Measurements from ENCODE around the gene HPF1.

HPF1 gene

DNA sequence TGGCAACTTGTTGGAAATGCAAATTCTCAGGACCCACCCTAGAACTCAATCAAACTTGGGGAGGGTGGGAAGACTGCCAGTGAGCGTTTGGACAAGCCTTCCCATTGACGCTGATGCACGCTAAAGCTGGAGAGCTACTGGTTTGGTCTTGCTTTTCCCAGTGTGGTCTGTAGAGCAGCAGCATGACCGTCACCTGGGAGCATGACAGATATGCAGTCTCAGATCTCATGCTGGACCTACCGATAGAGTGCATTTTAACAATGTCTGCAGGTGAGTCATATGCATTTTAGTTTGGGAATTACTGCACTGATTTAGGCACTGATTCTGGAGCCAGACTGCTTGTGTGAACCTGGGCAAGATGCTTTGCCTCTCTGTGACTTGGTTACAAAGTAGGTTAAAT is 27.2 kb downstream of the HPF1 start:
- no peak for DNase-seq

GRCh38 chr4:169727616-169728015 is 30.1 kb downstream of the HPF1 start:
- no peak for DNase-seq

DNA sequence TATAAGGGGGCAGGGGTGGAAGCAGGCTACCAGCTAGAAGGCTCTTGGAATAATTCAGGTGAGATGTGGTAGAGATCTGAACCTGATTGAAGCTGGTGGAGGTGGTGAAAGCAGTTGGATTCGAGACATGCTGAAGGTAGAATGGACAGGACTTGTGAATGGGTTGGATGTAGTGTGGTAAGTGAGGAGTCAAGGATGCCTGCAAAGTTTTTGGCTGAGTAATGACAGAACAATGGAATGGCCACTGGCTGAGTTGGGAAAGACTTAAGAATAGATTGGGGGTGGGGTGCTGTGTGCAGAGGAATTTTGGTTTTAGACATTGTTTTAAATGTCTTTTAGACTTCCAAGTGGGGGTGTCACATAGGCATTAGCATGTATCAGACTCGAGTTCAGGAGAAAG is 33.5 kb downstream of the HPF1 start:
- no peak for DNase-seq

DNA sequence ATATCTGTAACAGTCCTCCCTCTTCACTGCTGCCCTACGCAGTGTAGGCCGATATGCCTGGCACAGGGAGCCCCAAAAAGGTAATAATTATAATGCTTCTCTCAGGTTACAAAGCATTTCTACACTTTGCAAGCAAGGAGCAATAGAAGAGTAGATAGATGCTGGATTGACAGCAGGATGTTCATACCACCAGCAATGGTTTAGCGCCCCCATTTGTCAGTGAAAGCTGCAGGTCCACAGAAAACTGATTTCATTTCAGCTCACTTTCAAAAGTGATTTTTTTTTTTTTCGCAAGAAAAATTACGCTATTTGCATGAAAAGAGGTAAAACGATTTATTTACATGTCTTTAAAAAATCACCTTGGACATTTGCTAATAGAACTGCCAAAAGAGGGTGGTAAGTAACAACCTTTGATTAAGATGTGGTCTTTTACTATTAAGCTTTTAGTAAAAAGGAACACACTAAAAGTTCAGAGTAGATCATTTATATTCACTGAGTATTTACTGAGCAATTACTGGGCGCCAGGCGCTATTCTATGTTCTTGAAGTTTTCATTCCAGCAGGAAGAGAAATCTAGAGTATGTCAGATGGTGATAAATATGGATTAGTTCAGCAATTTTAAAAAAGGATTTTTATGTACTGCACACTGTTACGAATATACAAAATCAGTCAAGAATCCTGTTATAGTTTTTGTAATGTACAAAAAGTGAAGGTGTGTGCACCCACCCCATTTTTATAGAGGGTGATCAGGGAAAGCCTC is 34.4 kb downstream of the HPF1 start:
- no peak for DNase-seq

GRCh38 chr4:169720529-169720928 is 37.2 kb downstream of the HPF1 start:
- DNase-seq: no peak

GRCh38 chr4:169716677-169717076 is 41.1 kb downstream of the HPF1 start:
- no peak for DNase-seq

GRCh38 chr4:169715826-169716225 is 41.9 kb downstream of the HPF1 start:
- no peak for DNase-seq

- no peak for DNase-seq
These were observed 49.6 kb downstream of the HPF1 start for GRCh38 chr4:169707958-169708643.

DNA sequence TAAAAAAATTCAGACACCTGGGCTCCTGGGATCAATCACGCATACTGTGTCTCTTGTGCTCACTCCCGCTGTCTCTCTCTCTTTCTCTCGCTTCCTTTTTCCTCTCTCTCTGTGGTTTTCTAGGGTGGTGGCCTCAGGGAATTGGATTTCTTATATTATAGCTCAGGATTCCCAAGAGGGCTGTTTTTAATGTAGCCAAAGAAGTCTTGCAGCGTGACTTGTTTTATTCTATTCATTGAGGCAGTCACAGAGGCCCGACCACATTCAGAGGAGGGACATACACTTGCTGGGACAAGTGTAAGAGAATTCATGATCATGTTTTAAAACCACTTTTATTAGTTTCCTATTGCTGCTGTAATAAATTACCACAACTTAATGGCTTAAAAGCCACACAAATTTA is 59.4 kb downstream of the HPF1 start:
- DNase-seq: no peak

- DNase-seq: no peak
These were observed 67.0 kb downstream of the HPF1 start for GRCh38 chr4:169690787-169691186.

- no peak for DNase-seq
These were observed 68.1 kb downstream of the HPF1 start for GRCh38 chr4:169689681-169690080.

- no peak for DNase-seq
These were observed 75.2 kb downstream of the HPF1 start for GRCh38 chr4:169682372-169683047.

Data from SW 1271 (cell line).